GM12874 (cell line): Measurements from ENCODE around the gene ITPR2.
A peak's percentile ranks its signal among the peaks of the same experiment; 100 is the strongest.

Experiments used
- CTCF ChIP-seq: IDR thresholded peaks from 2 replicates; pipeline ENCODE4 v1.5.1; 2011; ENCODE audit warnings: low read depth, mild to moderate bottlenecking, control low read depth, low read length, moderate library complexity; ENCODE audit not compliant: insufficient read depth

Gene ITPR2

GRCh38 chr12:26410689-26411088 lies 422.3 kb downstream of the ITPR2 start:
- no peak for TF ChIP-seq CTCF

- TF ChIP-seq CTCF: no peak
These were observed 426.2 kb downstream of the ITPR2 start for GRCh38 chr12:26406813-26407212.

- no peak for TF ChIP-seq CTCF
These were observed 426.6 kb downstream of the ITPR2 start for GRCh38 chr12:26406391-26406790.

- no peak for TF ChIP-seq CTCF
These were observed 429.4 kb downstream of the ITPR2 start for GRCh38 chr12:26403601-26404000.

GRCh38 chr12:26402648-26403047 lies 430.3 kb downstream of the ITPR2 start:
- TF ChIP-seq CTCF: 0 out of 2 replicates have a peak, but pooled peaks have one; percentile 5

GRCh38 chr12:26401874-26402273 lies 431.1 kb downstream of the ITPR2 start:
- TF ChIP-seq CTCF: no peak

- no peak for TF ChIP-seq CTCF
These were observed 432.4 kb downstream of the ITPR2 start for GRCh38 chr12:26400627-26401026.

GRCh38 chr12:26399381-26399780 lies 433.6 kb downstream of the ITPR2 start:
- TF ChIP-seq CTCF: no peak
